Heart left ventricle (tissue), 16 donors: ENCODE results near the gene TTC12. TPM values are rescaled to one million over a fixed set of nuclear protein-coding genes. Genes with fewer than 3 reads are reported as not detected.

Experiments used
- ATAC-seq, 4 donors: fragments of 200-7000 bp; cut with Tn5 transposase; one replicate each; pipeline ENCODE4 v1.9.1; 2020 to 2022; ENCODE audit warnings: moderate library complexity in 4 of 4, mild to moderate bottlenecking in 3 of 4, moderate number of reproducible peaks in 1 of 4
- DNase-seq, 5 donors: peaks; one replicate each; pipeline ENCODE4 v3.0.0-alpha.2; 2020
- H3K27ac ChIP-seq, 12 donors: fragments of 200-600 bp; sonication (generic) in 4 of 12; one replicate each; pipeline versions ENCODE4 v1.5.0 to v1.8.0; 2016 to 2022; ENCODE audit warnings: mild to moderate bottlenecking in 2 of 12
- H3K27me3 ChIP-seq, 9 donors: fragments of 200-600 bp; sonication (generic) in 2 of 9; one replicate each; pipeline versions ENCODE4 v1.5.1 to v1.8.0; 2016 to 2022; ENCODE audit warnings: mild to moderate bottlenecking in 3 of 9
- H3K36me3 ChIP-seq, 9 donors: fragments of 200-600 bp; sonication (generic) in 2 of 9; one replicate each; pipeline versions ENCODE4 v1.5.0 to v1.8.0; 2018 to 2022; ENCODE audit warnings: mild to moderate bottlenecking in 2 of 9
- H3K4me1 ChIP-seq, 12 donors: fragments of 200-600 bp; sonication (generic) in 4 of 12; one replicate each; pipeline versions ENCODE4 v1.5.0 to v1.8.0; 2016 to 2022; ENCODE audit warnings: mild to moderate bottlenecking in 3 of 12
- H3K4me3 ChIP-seq, 12 donors: fragments of 200-600 bp; sonication (generic) in 4 of 12; one replicate each; pipeline versions ENCODE4 v1.5.0 to v1.8.0; 2017 to 2022; ENCODE audit warnings: mild to moderate bottlenecking in 9 of 12, moderate library complexity in 4 of 12
- H3K9me3 ChIP-seq, 12 donors: fragments of 200-600 bp; sonication (generic) in 4 of 12; one replicate each; pipeline versions ENCODE4 v1.5.0 to v1.8.0; 2016 to 2022; ENCODE audit warnings: mild to moderate bottlenecking in 1 of 12
- POLR2A ChIP-seq, 2 donors: fragments of 450-650 bp; IDR thresholded peaks; one replicate each; pipeline ENCODE4 v1.6.1; 2017; ENCODE audit warnings: antibody characterized with exemption in 2 of 2, mild to moderate bottlenecking in 2 of 2, moderate library complexity in 2 of 2
- WGBS, 4 donors: extraction: QIAGEN DNeasy Blood & Tissue Kit in 2 of 4; methylation state at CpG; one replicate each; pipeline versions ENCODE4 v1.1.5 to v1.1.7; 2013 to 2018; 5-methylcytosine and 5-hydroxymethylcytosine counted together
- intact Hi-C, 10 donors: fragments of 100-400 bp; cut with DNase I; formaldehyde crosslinking; loops; one replicate each; pipeline versions ENCODE4 v1.11.1 to v1.14.2; 2022
- polyA plus RNA-seq, 2 donors: library from polyadenylated mRNA; stranded (reverse); fragments of 200-250 nt; gene quantifications; one replicate each; pipeline ENCODE4 v1.2.3, GENCODE V29; 2013
- total RNA-seq, 9 donors: library from RNA; depleted of rRNA in 2 of 9; stranded (reverse); fragments of >200 nt in 2 of 9; fragmentation: NEBNext Ultra II Directional in 3 of 9; extraction: Animal tissue kit (Norgen Biotek cat#: 25700) in 3 of 9; gene quantifications; one replicate each; pipeline versions ENCODE4 v1.1.0 to v1.2.4, GENCODE V29; 2016 to 2023
- TF ChIP-seq, protein P1 (sequence below), 12 donors: fragments of 200-600 bp; sonication (generic) in 4 of 12; IDR thresholded peaks; one replicate each; pipeline versions ENCODE4 v1.5.0 to v1.8.0; 2018 to 2022; ENCODE audit warnings: antibody characterized with exemption in 12 of 12, mild to moderate bottlenecking in 5 of 12
- donor health status: ischemic (EF 13 %, LVEDD 7.1; RV severe dilation, severe dysfunction).
- donor health status: healthy with polysubstance abuse.
- donor health status: DM: no; HTN: yes; CAD: no.
- donor health status: DM: no; HTN: no; CAD: no.
- donor health status: ischemic (EF 25% LVEDD 6.9; RV normal size, moderate dysfunction).
- donor health status: ischemic (EF 25% LVEDD 5.7; RV mildly dilated, moderate dysfunction).
- donor health status: healthy.
- donor health status: DM: yes; HTN: yes; CAD: no.
- donor health status: ischemic (EF 35%, LVEDD 5.7; RV mildly dilated, moderate dysfunction).
- donor health status: nonischemic (EF 11% LVEDD 7.7; RV severe dilation, severe dysfunction).
- donor health status: DM: yes; HTN: yes; CAD: no.
- donor health status: PGD.
- donor health status: ischemic (EF 29% LVEDD 5.4; RV normal size, mild dysfunction).
- donor health status: nonischemic (EF 23%, LVEDD 6.1; RV moderate dilation, normal function).

TTC12 gene
- total and polyA plus RNA-seq, 11 donors: 2.7 to 11.9 (median 6.9) TPM

- TF ChIP-seq, protein P1, sequence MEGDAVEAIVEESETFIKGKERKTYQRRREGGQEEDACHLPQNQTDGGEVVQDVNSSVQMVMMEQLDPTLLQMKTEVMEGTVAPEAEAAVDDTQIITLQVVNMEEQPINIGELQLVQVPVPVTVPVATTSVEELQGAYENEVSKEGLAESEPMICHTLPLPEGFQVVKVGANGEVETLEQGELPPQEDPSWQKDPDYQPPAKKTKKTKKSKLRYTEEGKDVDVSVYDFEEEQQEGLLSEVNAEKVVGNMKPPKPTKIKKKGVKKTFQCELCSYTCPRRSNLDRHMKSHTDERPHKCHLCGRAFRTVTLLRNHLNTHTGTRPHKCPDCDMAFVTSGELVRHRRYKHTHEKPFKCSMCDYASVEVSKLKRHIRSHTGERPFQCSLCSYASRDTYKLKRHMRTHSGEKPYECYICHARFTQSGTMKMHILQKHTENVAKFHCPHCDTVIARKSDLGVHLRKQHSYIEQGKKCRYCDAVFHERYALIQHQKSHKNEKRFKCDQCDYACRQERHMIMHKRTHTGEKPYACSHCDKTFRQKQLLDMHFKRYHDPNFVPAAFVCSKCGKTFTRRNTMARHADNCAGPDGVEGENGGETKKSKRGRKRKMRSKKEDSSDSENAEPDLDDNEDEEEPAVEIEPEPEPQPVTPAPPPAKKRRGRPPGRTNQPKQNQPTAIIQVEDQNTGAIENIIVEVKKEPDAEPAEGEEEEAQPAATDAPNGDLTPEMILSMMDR (IDR thresholded peaks at IDR 0.05): no peak
- TF ChIP-seq POLR2A (IDR thresholded peaks at IDR 0.05): no peak
- Histone ChIP-seq H3K27ac (no peak overlapping the region), H3K9me3 (peaks cover 0 to 7% (median 0%) of the 10 kb centered on the region in 12 donors), H3K4me3 (no peak overlapping the region), H3K27me3 (no peaks in the 10 kb centered on the region), H3K36me3 (peaks cover 0 to 71% (median 39%) of the 10 kb centered on the region in 9 donors), H3K4me1 (no peaks in the 10 kb centered on the region)
- DNase-seq (no peak), ATAC-seq (no peak)
- intact Hi-C loops: loop anchor here in 1 of 10 donors (10.0 kb wide), 1 partner anchor 443 kb away; no protein-coding TSS in a partner anchor
- 56 to 84% (median 79%) methylated on average over 4 of the region's 4 CpGs for WGBS, 4 donors
These were observed 7.8 kb downstream of the TTC12 start for GRCh38 chr11:113322158-113322557.

DNA sequence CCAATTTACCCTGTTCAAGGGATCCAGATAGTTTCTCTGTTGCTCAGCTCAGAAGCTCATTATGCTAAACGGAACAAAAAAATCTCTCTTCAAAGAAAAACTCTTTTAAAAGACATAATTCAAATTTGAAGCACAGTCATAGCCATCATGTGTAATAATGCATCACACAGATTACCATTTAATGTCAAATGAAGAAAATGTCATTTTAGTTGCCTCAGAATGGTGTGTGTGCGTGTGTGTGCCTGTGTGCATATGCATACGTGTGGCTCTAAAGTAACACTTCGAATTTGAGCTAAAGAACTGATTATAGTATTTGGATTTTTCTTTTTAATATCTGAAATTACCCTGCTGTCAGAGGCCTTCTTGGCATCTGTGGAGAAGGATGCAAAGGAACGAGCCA lies 9.9 kb downstream of the TTC12 start:
- 94 to 97% (median 96%) methylated on average over 5 of the region's 5 CpGs for WGBS, 4 donors
- no peak for ATAC-seq
- no peak for DNase-seq
- H3K4me1 ChIP-seq: no peaks in the 10 kb centered on the region
- H3K27me3 ChIP-seq: no peaks in the 10 kb centered on the region
- H3K4me3 ChIP-seq: no peak overlapping the region
- TF ChIP-seq POLR2A (IDR thresholded peaks at IDR 0.05): no peak
- TF ChIP-seq, protein P1 (IDR thresholded peaks at IDR 0.05): no peak
- intact Hi-C loops: loop anchor here in 1 of 10 donors (10.0 kb wide), 1 partner anchor 441 kb away; no protein-coding TSS in a partner anchor
- peaks cover 0 to 73% (median 45%) of the 10 kb centered on the region in 9 donors for H3K36me3 ChIP-seq
- H3K27ac ChIP-seq: no peak overlapping the region
- peaks cover 0 to 7% (median 0%) of the 10 kb centered on the region in 12 donors for H3K9me3 ChIP-seq

DNA sequence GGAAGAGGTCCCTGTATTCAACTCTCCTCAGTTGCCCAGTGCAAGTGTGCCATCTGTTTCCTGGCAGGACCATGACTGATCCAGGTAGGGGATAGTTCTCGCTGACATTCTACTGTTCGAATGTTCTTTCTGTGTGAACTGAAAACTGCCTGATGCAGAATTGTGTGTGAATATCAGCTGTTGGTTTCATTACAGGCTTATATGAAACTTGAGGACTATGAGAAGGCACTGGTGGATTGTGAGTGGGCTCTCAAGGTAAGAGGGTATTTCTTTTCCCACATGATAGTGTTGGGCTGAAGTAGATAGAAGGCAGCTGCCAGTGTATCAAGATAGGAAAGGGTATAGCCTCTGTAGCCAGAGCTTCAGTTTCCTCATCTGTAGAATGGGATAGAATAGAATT lies 15.3 kb downstream of the TTC12 start:
- intact Hi-C loops: loop anchor here in 1 of 10 donors (10.0 kb wide), 1 partner anchor 435 kb away; no protein-coding TSS in a partner anchor
- ATAC-seq: no peak
- no peak for DNase-seq
- Histone ChIP-seq H3K4me1 (no peaks in the 10 kb centered on the region), H3K9me3 (no peaks in the 10 kb centered on the region), H3K4me3 (no peak overlapping the region), H3K27me3 (no peaks in the 10 kb centered on the region), H3K36me3 (peaks cover 0 to 99% (median 57%) of the 10 kb centered on the region in 9 donors), H3K27ac (no peak overlapping the region)
- no peak for TF ChIP-seq POLR2A (IDR thresholded peaks at IDR 0.05)
- 93 to 96% (median 96%) methylated on average over 2 of the region's 2 CpGs for WGBS, 4 donors

- WGBS, 4 donors: 76 to 92% (median 83%) methylated on average over 5 of the region's 5 CpGs
- peaks cover 0 to 10% (median 0%) of the 10 kb centered on the region in 12 donors for H3K9me3 ChIP-seq
- H3K4me3 ChIP-seq: no peak overlapping the region
- H3K27me3 ChIP-seq: no peaks in the 10 kb centered on the region
- DNase-seq (no peak), ATAC-seq (no peak)
- intact Hi-C loops: no loop called here
- TF ChIP-seq POLR2A (IDR thresholded peaks at IDR 0.05): no peak
- TF ChIP-seq, protein P1 (IDR thresholded peaks at IDR 0.05): no peak
- no peak overlapping the region for H3K27ac ChIP-seq
- no peaks in the 10 kb centered on the region for H3K4me1 ChIP-seq
- H3K36me3 ChIP-seq: peaks cover 0 to 99% (median 62%) of the 10 kb centered on the region in 9 donors
These were observed 17.1 kb downstream of the TTC12 start for GRCh38 chr11:113331441-113331840.

- H3K36me3 ChIP-seq: peaks cover 0 to 99% (median 65%) of the 10 kb centered on the region in 9 donors
- H3K9me3 ChIP-seq: peaks cover 0 to 16% (median 0%) of the 10 kb centered on the region in 12 donors
- TF ChIP-seq, protein P1 (IDR thresholded peaks at IDR 0.05): no peak
- TF ChIP-seq POLR2A (IDR thresholded peaks at IDR 0.05): no peak
- WGBS, 4 donors: 83 to 93% (median 87%) methylated on average over 7 of the region's 7 CpGs
- intact Hi-C loops: no loop called here
- ATAC-seq (no peak), DNase-seq (no peak)
- H3K4me1 ChIP-seq: no peaks in the 10 kb centered on the region
- H3K27me3 ChIP-seq: no peaks in the 10 kb centered on the region
- H3K4me3 ChIP-seq: no peak overlapping the region
- H3K27ac ChIP-seq: no peak overlapping the region
These were observed 17.6 kb downstream of the TTC12 start for GRCh38 chr11:113332023-113332422.
